SK-MEL-5 (cell line): ENCODE measurements around the gene RDH5. TPM values are rescaled to one million over a fixed set of nuclear protein-coding genes. Genes with fewer than 3 reads are reported as not detected.
A peak's percentile ranks its signal among the peaks of the same experiment; 100 is the strongest.
"Not testable (repeated sequence)": the region's sequence is repeated elsewhere in the genome, so short reads cannot be mapped to it uniquely, and the experiment has no call there.

ENCODE experiments used
- DNase-seq: peaks from one replicate; pipeline ENCODE4 v3.0.0-alpha.2; 2016; ENCODE audit warnings: low read depth, low spot score
- in situ Hi-C: cut with HindIII; loops from 2 replicates; pipeline ENCODE4 v1.10.0; 2016; ENCODE audit warnings: low sequenced_read_pairs, high pct_unique_total_duplicates, low pct_unique_long_range_greater_than_20kb
- small RNA-seq, 2 experiments: library from RNA; depleted of rRNA; stranded (forward); fragments of <200 nt; gene quantifications; one replicate each; pipeline ENCODE3, GENCODE V24; 2014
- total RNA-seq: library from RNA; depleted of rRNA; stranded (reverse); fragments of >200 nt; shearing (Covaris generic); gene quantifications from 2 replicates; pipeline ENCODE4 v1.2.3, GENCODE V29; 2014; rRNA removed

The RDH5 gene
- total RNA-seq, 1 experiment from 2014 or later = 2.3 TPM

GRCh38 chr12:55748230-55748993, 28.2 kb downstream of the RDH5 start:
- DNase-seq = no peak
- in situ Hi-C loops = no loop called here

- in situ Hi-C loops = no loop called here
- DNase-seq = no peak
Measured at GRCh38 chr12:55755246-55755645, 35.1 kb downstream of the RDH5 start.

GRCh38 chr12:55757701-55758100, 37.5 kb downstream of the RDH5 start:
- in situ Hi-C loops = no loop called here
- peak; percentile 38 for DNase-seq

- in situ Hi-C loops, DNase-seq: not testable (repeated sequence)
Measured at GRCh38 chr12:55758575-55758974, 38.4 kb downstream of the RDH5 start.

GRCh38 chr12:55760663-55761062, 40.5 kb downstream of the RDH5 start:
- in situ Hi-C loops = no loop called here
- no peak for DNase-seq

GRCh38 chr12:55762646-55763045, 42.5 kb downstream of the RDH5 start:
- DNase-seq = no peak
- in situ Hi-C loops = no loop called here

GRCh38 chr12:55765736-55766290, 45.6 kb downstream of the RDH5 start:
- no peak for DNase-seq
- in situ Hi-C loops = no loop called here

- in situ Hi-C loops = no loop called here
- DNase-seq = no peak
Measured at GRCh38 chr12:55767156-55767555, 47.0 kb downstream of the RDH5 start.

GRCh38 chr12:55771736-55772135, 51.5 kb downstream of the RDH5 start:
- DNase-seq = no peak
- in situ Hi-C loops = no loop called here

Small RNA genes within 50 kb of the gene (small RNA-seq; reads per million reads assigned to genes)
- gene AC009779.1 (0 reads per million in 2 experiments), gene RF00017 (0 reads per million in 2 experiments)

Other genes starting within 250 kb of the RDH5 start
- gene OR6C68, start 228.0 kb upstream of the RDH5 start, total RNA-seq = not detected in 2 replicates
- gene OR6C4, start 170.8 kb upstream of the RDH5 start, total RNA-seq = not detected in 2 replicates
- gene OR2AP1, start 147.9 kb upstream of the RDH5 start, total RNA-seq = not detected in 2 replicates
- gene OR10P1, start 83.5 kb upstream of the RDH5 start, total RNA-seq = not detected in 2 replicates
- 60.5 and 65.4 TPM in 2 replicates for gene ITGA7, start 12.5 kb upstream of the RDH5 start, total RNA-seq
- gene BLOC1S1, start 4.3 kb upstream of the RDH5 start, total RNA-seq = 119 and 124 TPM in 2 replicates
- 3,613 and 3,895 TPM in 2 replicates for gene CD63, start 8.6 kb downstream of the RDH5 start, total RNA-seq
- 12.1 and 15.0 TPM in 2 replicates for gene GDF11, start 22.7 kb downstream of the RDH5 start, total RNA-seq
- 60.0 and 69.4 TPM in 2 replicates for gene SARNP, start 97.3 kb downstream of the RDH5 start, total RNA-seq
- gene ORMDL2, start 97.6 kb downstream of the RDH5 start, total RNA-seq = 51.7 and 52.2 TPM in 2 replicates
- 51.4 and 51.9 TPM in 2 replicates for gene DNAJC14, start 109.2 kb downstream of the RDH5 start, total RNA-seq
- not detected in 2 replicates for gene MMP19, start 122.5 kb downstream of the RDH5 start, total RNA-seq
- gene PYM1, start 207.5 kb downstream of the RDH5 start, total RNA-seq = 21.1 and 29.2 TPM in 2 replicates
- 5.7 and 6.9 TPM in 2 replicates for gene DGKA, start 210.8 kb downstream of the RDH5 start, total RNA-seq
- gene PMEL, start 245.6 kb downstream of the RDH5 start, total RNA-seq = 10,199 and 10,765 TPM in 2 replicates
- 896 and 917 TPM in 2 replicates for gene CDK2, start 246.4 kb downstream of the RDH5 start, total RNA-seq